GM10248 (cell line): Measurements from ENCODE around the gene TMEM121.

Experiments
- CTCF ChIA-PET: fragments of 300-600 bp; sonication (Branson Sonifier 250); formaldehyde crosslinking; extraction: SDS; loops from one replicate; lab custom pipeline; 2021; ENCODE audit warnings: antibody characterized with exemption; lab: Yijun Ruan, JAX
- POLR2A ChIA-PET: fragments of 350-650 bp; sonication (Branson Sonifier 250); formaldehyde crosslinking; extraction: SDS; loops from one replicate; lab custom pipeline; 2020; ENCODE audit warnings: antibody characterized with exemption; lab: Yijun Ruan, JAX
- DNase-seq: peaks from one replicate; pipeline ENCODE4 v3.0.0; 2012; ENCODE audit errors: extremely low spot score
- TF ChIP-seq, protein P1 (sequence below): IDR thresholded peaks from 2 replicates; pipeline ENCODE4 v1.5.1; 2012; ENCODE audit warnings: mild to moderate bottlenecking, low read depth; ENCODE audit errors: extremely low read depth, missing control alignments, control extremely low read depth

Gene TMEM121

GRCh38 chr14:105494606-105494929 is 31.8 kb upstream of the TMEM121 start:
- POLR2A ChIA-PET, result no interaction called here

DNA sequence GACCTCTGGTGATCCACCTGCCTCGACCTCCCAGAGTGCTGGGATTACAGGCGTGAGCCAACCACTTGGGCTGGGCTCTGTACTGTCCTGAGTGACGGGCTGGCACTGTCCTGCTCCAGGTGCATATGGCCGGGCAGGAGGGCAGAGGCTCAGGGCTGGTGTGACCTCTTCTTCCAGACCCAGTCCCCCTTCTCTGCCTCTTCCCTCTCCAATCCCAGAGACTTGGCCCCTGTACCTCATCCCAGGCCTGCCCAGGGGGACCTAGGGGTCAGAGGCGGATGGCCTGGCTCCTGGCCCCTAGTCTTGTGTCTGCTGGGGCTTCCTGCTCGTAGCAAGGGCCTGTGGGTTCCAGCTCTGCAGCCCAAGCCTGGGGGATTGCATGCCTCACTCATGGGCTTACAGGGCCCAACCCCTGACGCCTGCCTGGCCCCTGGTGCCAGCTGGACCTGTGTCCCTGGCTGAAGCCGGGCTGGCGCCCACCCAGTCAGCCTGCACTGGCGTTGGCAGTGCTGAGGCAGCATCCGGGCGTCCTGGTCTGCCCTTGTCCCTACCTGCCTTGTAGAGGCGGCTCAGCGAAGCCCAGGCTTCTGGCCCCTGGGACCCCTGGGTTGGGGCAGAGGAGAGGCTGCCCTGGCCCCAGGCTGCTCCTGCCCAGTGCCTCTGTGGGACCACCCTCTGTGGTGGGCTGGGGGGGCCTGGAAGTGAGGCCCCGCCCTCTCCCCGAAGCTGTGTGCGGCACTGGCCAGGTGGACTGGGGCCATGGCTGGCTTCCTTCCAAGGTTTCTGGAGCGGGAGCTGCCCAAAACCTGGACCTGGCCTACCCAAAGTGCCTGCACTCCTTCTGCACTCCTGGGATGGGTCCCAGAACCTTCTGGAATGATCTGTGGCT is 31.0 kb upstream of the TMEM121 start:
- TF ChIP-seq, protein P1, sequence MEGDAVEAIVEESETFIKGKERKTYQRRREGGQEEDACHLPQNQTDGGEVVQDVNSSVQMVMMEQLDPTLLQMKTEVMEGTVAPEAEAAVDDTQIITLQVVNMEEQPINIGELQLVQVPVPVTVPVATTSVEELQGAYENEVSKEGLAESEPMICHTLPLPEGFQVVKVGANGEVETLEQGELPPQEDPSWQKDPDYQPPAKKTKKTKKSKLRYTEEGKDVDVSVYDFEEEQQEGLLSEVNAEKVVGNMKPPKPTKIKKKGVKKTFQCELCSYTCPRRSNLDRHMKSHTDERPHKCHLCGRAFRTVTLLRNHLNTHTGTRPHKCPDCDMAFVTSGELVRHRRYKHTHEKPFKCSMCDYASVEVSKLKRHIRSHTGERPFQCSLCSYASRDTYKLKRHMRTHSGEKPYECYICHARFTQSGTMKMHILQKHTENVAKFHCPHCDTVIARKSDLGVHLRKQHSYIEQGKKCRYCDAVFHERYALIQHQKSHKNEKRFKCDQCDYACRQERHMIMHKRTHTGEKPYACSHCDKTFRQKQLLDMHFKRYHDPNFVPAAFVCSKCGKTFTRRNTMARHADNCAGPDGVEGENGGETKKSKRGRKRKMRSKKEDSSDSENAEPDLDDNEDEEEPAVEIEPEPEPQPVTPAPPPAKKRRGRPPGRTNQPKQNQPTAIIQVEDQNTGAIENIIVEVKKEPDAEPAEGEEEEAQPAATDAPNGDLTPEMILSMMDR, result no peak
- ChIA-PET CTCF (interaction anchor here (6.9 kb wide), 1 partner anchor 14 kb away, joined by 91 read pairs; no protein-coding TSS in a partner anchor), POLR2A (no interaction called here)
- DNase-seq, result no peak

More at GRCh38 chr14:105494606-105494929, 31.8 kb upstream of the TMEM121 start:
- DNase-seq, result no peak
- CTCF ChIA-PET, result interaction anchor here (6.9 kb wide), 1 partner anchor 13 kb away, joined by 91 read pairs; no protein-coding TSS in a partner anchor
- TF ChIP-seq, protein P1, result no peak

DNA sequence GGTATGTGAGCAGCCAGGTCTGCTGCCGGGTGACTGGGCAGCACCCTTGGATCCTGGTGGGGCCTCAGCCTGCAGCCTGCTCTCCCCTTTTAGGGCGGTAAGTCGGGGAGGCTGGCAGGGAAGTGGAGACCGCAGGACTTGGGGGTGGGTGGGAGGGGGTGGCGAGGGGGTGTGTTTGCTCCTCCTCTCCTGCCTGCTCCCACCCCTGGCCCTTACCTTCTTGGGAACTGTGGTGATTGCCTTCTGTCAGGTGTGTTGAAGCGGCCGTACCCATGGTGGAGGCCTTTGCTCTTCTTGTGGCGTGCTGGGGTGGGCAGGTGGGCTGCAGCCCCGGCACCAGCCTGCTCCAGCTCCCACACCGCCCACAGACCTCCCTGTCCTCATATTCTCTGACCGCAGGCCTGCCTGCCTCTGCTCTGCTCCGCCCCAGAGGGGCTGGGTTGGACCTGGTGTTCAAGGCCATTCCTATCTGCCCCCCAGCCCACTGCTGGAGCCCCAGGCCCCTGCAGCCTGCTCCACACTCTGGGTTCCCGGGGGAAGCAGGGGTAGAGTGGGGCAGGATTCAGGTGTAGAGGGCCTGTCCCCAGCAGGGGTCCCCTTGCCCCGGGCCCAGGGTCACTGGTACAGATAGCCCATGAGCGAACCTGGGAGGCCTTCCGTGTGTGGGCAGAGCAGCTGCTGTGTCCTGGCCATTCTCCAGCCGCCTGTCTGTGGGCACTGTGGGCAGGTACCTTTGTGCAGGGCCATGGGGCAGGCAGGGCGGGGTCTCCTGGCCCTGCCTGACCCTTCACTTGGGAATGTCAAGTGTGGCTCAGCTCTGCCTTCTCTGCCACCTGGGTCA is 30.2 kb upstream of the TMEM121 start:
- DNase-seq, result no peak
- CTCF ChIA-PET, result interaction anchor here (1.3 kb wide), 1 partner anchor 15 kb away, joined by 5 read pairs; no protein-coding TSS in a partner anchor
- TF ChIP-seq, protein P1, result no peak
- POLR2A ChIA-PET, result no interaction called here

- TF ChIP-seq, protein P1, result no peak
- ChIA-PET CTCF (interaction anchor here (1.3 to 1.8 kb wide), 2 partner anchors 16 to 920 kb away, joined by 4 to 5 read pairs; no protein-coding TSS in a partner anchor), POLR2A (no interaction called here)
- no peak for DNase-seq
Observed at GRCh38 chr14:105496831-105497591, 29.4 kb upstream of the TMEM121 start.

DNA sequence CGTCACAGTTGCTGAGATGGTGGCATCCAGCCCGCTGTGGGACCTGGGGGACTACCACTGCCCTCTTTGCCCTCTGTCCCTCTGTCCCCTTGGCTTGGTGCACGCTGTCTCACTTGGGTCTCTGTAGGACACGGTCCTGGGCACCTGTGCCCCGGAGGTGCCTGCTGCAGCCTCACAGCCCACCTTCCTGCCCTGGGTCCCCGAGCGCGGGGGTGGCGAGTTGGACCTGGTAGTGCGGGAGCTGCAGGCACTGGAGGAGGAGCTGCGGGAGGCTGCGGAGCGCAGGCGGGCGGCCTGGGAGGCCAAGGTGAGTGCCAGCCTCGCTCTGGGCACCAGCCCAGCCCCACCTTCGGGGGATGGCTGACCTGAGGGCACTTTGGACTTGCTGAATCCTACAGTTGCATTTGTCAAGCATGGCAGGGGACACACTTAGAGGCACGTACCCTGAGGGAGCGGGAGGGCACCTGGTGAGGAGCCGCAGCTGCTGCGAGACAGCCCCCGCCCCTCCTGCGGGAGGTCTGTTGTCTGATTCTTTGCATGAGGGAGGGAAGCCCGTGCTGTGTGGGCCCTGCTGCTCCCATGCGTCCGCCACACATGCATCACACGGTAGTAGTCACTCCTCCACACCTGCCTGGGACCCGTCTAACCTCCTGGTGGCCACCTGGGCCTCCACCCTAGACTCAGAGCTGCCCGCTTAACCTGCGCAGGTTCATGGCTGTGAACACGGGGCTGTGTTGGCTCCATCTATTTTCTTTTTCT is 28.5 kb upstream of the TMEM121 start:
- ChIA-PET POLR2A (no interaction called here), CTCF (interaction anchor here (1.3 to 1.8 kb wide), 2 partner anchors 17 to 919 kb away, joined by 4 to 5 read pairs; no protein-coding TSS in a partner anchor)
- TF ChIP-seq, protein P1, result no peak
- no peak for DNase-seq
